ENCODE data around the gene IRF5.

DNA sequence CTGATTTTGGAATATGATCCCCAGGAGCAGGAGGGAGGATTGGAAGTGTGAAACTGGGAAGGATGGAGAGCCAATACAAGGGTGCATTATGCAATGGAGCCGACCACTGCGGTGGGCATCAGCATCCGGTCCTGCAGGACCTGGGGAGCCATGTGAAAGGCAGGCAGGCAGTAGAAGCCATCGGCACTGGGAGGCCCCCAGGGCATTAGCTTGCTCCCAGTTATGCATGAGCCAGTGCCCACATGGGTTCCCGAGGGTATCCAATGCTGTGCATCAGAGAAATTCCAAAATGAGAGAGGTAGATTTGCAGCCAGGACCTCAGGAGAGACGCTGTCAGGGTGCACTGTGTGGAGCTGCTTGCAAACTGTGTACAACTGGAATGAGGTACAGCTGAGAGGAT, 18.5 kb upstream of the IRF5 start:
- TF ChIP-seq, protein P1, sequence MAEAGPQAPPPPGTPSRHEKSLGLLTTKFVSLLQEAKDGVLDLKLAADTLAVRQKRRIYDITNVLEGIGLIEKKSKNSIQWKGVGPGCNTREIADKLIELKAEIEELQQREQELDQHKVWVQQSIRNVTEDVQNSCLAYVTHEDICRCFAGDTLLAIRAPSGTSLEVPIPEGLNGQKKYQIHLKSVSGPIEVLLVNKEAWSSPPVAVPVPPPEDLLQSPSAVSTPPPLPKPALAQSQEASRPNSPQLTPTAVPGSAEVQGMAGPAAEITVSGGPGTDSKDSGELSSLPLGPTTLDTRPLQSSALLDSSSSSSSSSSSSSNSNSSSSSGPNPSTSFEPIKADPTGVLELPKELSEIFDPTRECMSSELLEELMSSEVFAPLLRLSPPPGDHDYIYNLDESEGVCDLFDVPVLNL (IDR thresholded peaks at IDR 0.05; ENCODE audit: low read depth, low read length), result no peak
- TF ChIP-seq POLR2AphosphoS5 (IDR thresholded peaks at IDR 0.05; ENCODE audit: low read length) (no peak), GABPA (IDR thresholded peaks at IDR 0.05; ENCODE audit: low read depth) (no peak), SP1 (IDR thresholded peaks at IDR 0.05; ENCODE audit: low read depth, low read length) (no peak), YY1 (IDR thresholded peaks at IDR 0.05; ENCODE audit: low read depth, low read length) (no peak), SRF (IDR thresholded peaks at IDR 0.05; ENCODE audit: low read depth in 2 of 2, low read length in 2 of 2) (no peak)
- TF ChIP-seq, protein P2, sequence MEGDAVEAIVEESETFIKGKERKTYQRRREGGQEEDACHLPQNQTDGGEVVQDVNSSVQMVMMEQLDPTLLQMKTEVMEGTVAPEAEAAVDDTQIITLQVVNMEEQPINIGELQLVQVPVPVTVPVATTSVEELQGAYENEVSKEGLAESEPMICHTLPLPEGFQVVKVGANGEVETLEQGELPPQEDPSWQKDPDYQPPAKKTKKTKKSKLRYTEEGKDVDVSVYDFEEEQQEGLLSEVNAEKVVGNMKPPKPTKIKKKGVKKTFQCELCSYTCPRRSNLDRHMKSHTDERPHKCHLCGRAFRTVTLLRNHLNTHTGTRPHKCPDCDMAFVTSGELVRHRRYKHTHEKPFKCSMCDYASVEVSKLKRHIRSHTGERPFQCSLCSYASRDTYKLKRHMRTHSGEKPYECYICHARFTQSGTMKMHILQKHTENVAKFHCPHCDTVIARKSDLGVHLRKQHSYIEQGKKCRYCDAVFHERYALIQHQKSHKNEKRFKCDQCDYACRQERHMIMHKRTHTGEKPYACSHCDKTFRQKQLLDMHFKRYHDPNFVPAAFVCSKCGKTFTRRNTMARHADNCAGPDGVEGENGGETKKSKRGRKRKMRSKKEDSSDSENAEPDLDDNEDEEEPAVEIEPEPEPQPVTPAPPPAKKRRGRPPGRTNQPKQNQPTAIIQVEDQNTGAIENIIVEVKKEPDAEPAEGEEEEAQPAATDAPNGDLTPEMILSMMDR (IDR thresholded peaks at IDR 0.05 in 2 of 3, conservative IDR thresholded peaks at IDR 0.05 in 1 of 3; ENCODE audit: control insufficient read depth in 2 of 3, extremely low read depth in 1 of 3, insufficient read depth in 1 of 3, low read depth in 3 of 3, low read length in 3 of 3), result no peak
- TF ChIP-seq, protein P3, sequence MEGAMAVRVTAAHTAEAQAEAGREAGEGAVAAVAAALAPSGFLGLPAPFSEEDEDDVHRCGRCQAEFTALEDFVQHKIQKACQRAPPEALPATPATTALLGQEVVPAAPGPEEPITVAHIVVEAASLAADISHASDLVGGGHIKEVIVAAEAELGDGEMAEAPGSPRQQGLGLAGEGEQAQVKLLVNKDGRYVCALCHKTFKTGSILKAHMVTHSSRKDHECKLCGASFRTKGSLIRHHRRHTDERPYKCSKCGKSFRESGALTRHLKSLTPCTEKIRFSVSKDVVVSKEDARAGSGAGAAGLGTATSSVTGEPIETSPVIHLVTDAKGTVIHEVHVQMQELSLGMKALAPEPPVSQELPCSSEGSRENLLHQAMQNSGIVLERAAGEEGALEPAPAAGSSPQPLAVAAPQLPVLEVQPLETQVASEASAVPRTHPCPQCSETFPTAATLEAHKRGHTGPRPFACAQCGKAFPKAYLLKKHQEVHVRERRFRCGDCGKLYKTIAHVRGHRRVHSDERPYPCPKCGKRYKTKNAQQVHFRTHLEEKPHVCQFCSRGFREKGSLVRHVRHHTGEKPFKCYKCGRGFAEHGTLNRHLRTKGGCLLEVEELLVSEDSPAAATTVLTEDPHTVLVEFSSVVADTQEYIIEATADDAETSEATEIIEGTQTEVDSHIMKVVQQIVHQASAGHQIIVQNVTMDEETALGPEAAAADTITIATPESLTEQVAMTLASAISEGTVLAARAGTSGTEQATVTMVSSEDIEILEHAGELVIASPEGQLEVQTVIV (IDR thresholded peaks at IDR 0.05; ENCODE audit: borderline replicate concordance, partially characterized antibody), result no peak
